Endodermal cell (in vitro differentiated cells): ENCODE measurements around the gene PTCRA. TPM values are rescaled to one million over a fixed set of nuclear protein-coding genes. Genes with fewer than 3 reads are reported as not detected.

Experiments
- DNase-seq: peaks from one replicate; pipeline ENCODE4 v3.0.0-alpha.2; 2017
- H3K27ac ChIP-seq: 2 replicates; pipeline ENCODE4 v1.5.1; 2013; ENCODE audit warnings: mild to moderate bottlenecking, low read depth, low read length, moderate library complexity
- H3K27me3 ChIP-seq: 2 replicates; pipeline ENCODE4 v1.6.1; 2013; ENCODE audit warnings: mild to moderate bottlenecking, low read length, moderate library complexity; ENCODE audit not compliant: insufficient read depth, control insufficient read depth, poor library complexity, severe bottlenecking
- H3K36me3 ChIP-seq: 2 replicates; pipeline ENCODE4 v1.7.0; 2013; ENCODE audit warnings: mild to moderate bottlenecking, low read length, moderate library complexity; ENCODE audit not compliant: control insufficient read depth, insufficient read depth
- H3K4me1 ChIP-seq: one replicate; pipeline ENCODE4 v1.7.0; 2013; ENCODE audit warnings: low read length; ENCODE audit not compliant: control insufficient read depth, insufficient read depth
- H3K4me3 ChIP-seq: 2 replicates; pipeline ENCODE4 v1.5.1; 2013; ENCODE audit warnings: mild to moderate bottlenecking, low read length, moderate library complexity
- H3K9ac ChIP-seq: 2 replicates; pipeline ENCODE4 v1.6.1; 2013; ENCODE audit warnings: mild to moderate bottlenecking, low read length, moderate library complexity; ENCODE audit not compliant: poor library complexity, severe bottlenecking; ENCODE audit errors: extremely low read depth
- H3K9me3 ChIP-seq: 2 replicates; pipeline ENCODE4 v1.6.1; 2013; ENCODE audit warnings: mild to moderate bottlenecking, low read length, moderate library complexity; ENCODE audit not compliant: control insufficient read depth
- H3K27ac Mint-ChIP-seq: 2 replicates; pipeline ENCODE4 v1.8.0; 2020; ENCODE audit warnings: mixed read lengths
- H3K27me3 Mint-ChIP-seq: 2 replicates; pipeline ENCODE4 v1.8.0; 2021; ENCODE audit warnings: mild to moderate bottlenecking, mixed read lengths; ENCODE audit not compliant: insufficient read depth
- H3K36me3 Mint-ChIP-seq: 2 replicates; pipeline ENCODE4 v1.8.0; 2020; ENCODE audit warnings: low read depth, mixed read lengths
- H3K4me1 Mint-ChIP-seq: 2 replicates; pipeline ENCODE4 v1.8.0; 2020; ENCODE audit warnings: mixed read lengths
- H3K4me3 Mint-ChIP-seq: 2 replicates; pipeline ENCODE4 v1.8.0; 2020; ENCODE audit warnings: mild to moderate bottlenecking, moderate library complexity, mixed read lengths
- H3K9me3 Mint-ChIP-seq: 2 replicates; pipeline ENCODE4 v1.8.0; 2020; ENCODE audit warnings: mild to moderate bottlenecking, mixed read lengths
- WGBS, 2 experiments: methylation state at CpG; one replicate each; pipeline versions ENCODE4 v1.1.5 to v1.1.7; 2013; ENCODE audit warnings: missing lambda C conversion rate in 2 of 2, mixed read lengths in 1 of 2; ENCODE audit not compliant: insufficient coverage in 1 of 2, insufficient read length in 1 of 2; 5-methylcytosine and 5-hydroxymethylcytosine counted together
- total RNA-seq, 2 donors: library from RNA; stranded (reverse); fragmentation: NEBNext Ultra II Directional in 1 of 2; extraction: Animal tissue kit (Norgen Biotek cat#: 25700) in 1 of 2; gene quantifications; 2 replicates in 1 of 2; 3 replicates in 1 of 2; pipeline ENCODE4 v1.2.1, GENCODE V29; 2021
- TF ChIP-seq, protein P1 (sequence below): fragments of 200-600 bp; sonication (generic); conservative IDR thresholded peaks from 2 replicates; pipeline ENCODE4 v1.5.0; 2021; ENCODE audit warnings: antibody characterized with exemption, mild to moderate bottlenecking

Gene PTCRA
- total RNA-seq, 2 donors from 2014 or later = not detected

DNA sequence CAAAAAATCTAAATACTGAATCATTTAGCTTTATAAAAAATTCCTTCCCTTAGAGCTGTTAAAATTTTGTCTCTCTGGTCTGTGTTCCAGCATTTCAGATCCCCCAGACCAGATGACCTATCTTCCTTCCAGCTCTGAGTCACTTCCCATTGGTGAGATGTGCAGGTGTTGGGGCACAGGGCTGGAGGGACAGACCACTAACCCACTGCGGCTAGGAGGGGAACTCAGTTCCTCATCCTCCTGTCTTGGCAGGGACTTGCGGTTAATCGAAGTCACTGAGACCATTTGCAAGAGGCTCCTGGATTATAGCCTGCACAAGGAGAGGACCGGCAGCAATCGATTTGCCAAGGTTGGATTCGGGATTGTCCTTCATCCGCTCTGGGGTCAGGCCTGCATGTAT, 19.5 kb downstream of the PTCRA start:
- Mint-ChIP-seq H3K27ac (no peak overlapping the region), H3K36me3 (peaks cover 60% of the 10 kb centered on the region), H3K4me1 (peaks cover 18% of the 10 kb centered on the region), H3K4me3 (no peak overlapping the region), H3K9me3 (no peaks in the 10 kb centered on the region), H3K27me3 (no peaks in the 10 kb centered on the region)
- Histone ChIP-seq H3K9me3 (no peaks in the 10 kb centered on the region), H3K9ac (no peak overlapping the region), H3K27me3 (no peaks in the 10 kb centered on the region), H3K27ac (no peak overlapping the region), H3K4me3 (no peak overlapping the region), H3K36me3 (peaks cover 62% of the 10 kb centered on the region), H3K4me1 (peaks cover 5% of the 10 kb centered on the region)
- TF ChIP-seq, protein P1, sequence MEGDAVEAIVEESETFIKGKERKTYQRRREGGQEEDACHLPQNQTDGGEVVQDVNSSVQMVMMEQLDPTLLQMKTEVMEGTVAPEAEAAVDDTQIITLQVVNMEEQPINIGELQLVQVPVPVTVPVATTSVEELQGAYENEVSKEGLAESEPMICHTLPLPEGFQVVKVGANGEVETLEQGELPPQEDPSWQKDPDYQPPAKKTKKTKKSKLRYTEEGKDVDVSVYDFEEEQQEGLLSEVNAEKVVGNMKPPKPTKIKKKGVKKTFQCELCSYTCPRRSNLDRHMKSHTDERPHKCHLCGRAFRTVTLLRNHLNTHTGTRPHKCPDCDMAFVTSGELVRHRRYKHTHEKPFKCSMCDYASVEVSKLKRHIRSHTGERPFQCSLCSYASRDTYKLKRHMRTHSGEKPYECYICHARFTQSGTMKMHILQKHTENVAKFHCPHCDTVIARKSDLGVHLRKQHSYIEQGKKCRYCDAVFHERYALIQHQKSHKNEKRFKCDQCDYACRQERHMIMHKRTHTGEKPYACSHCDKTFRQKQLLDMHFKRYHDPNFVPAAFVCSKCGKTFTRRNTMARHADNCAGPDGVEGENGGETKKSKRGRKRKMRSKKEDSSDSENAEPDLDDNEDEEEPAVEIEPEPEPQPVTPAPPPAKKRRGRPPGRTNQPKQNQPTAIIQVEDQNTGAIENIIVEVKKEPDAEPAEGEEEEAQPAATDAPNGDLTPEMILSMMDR = no peak
- no peak for DNase-seq
- WGBS, 2 experiments = 95 to 96% methylated on average over 7 of the region's 7 CpGs

DNA sequence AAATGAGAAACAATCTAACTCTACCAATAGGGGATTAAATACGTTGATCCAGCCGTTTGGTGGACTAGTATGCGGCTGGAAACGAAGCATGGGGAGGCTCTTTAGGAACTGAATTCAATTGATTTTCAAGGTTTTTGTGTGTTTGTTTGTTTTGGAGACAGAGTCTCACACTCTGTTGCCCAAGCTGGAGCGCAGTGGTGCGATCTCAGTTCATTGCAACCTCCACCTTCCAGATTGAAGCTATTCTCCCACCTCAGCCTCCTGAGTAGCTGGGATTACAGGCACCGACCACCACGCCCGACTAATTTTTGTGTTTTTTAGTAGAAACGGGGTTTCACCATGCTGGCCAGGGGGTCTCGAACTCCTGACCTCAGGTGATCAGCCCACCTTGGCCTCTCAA, 20.5 kb downstream of the PTCRA start:
- H3K9me3 Mint-ChIP-seq = no peaks in the 10 kb centered on the region
- H3K27ac Mint-ChIP-seq = no peak overlapping the region
- peaks cover 62% of the 10 kb centered on the region for H3K36me3 Mint-ChIP-seq
- Histone ChIP-seq H3K27me3 (no peaks in the 10 kb centered on the region), H3K27ac (no peak overlapping the region), H3K4me1 (peaks cover 5% of the 10 kb centered on the region), H3K9ac (no peak overlapping the region), H3K9me3 (no peaks in the 10 kb centered on the region), H3K36me3 (peaks cover 68% of the 10 kb centered on the region), H3K4me3 (no peak overlapping the region)
- no peak overlapping the region for H3K4me3 Mint-ChIP-seq
- no peaks in the 10 kb centered on the region for H3K27me3 Mint-ChIP-seq
- TF ChIP-seq, protein P1 = no peak
- H3K4me1 Mint-ChIP-seq = peaks cover 12% of the 10 kb centered on the region
- no peak for DNase-seq
- WGBS, 2 experiments = 95 to 96% methylated on average over 11 of the region's 11 CpGs

DNA sequence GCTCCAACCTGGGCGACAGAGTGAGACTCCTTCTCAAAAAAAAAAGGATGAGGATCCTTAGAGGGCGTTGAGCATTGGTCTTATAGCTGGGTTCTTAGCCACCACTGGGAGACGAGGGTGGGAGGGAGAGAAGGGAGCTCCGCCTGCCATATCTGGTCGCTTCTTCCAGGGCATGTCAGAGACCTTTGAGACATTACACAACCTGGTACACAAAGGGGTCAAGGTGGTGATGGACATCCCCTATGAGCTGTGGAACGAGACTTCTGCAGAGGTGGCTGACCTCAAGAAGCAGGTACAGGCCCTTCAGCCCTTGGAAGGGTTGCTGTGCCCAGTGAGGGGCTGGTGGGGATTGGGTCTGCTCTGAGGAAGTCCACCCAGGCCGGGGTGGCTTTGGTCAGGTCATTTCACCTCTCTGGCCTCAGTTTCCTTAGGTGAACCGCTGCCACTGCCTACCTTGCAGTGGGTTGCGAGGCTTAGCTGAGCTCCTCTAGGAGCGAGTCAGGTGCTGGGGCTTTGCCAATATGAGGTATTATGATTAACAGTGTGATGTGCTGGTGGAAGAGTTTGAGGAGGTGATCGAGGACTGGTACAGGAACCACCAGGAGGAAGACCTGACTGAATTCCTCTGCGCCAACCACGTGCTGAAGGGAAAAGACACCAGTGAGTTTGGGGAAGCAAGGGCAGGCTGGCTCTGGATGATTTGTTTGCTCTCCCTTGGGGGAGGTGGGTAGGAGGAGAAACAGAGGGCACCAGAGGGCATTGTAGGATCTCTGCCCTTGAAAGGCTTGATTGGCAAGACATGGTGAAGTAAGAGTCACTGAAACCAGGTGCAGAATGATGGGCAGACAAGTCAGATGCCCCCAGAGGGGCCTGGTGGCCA, 21.9 kb downstream of the PTCRA start:
- H3K36me3 ChIP-seq = peaks cover 67% of the 10 kb centered on the region
- peaks cover 61% of the 10 kb centered on the region for H3K36me3 Mint-ChIP-seq
- no peak overlapping the region for H3K27ac Mint-ChIP-seq
- H3K9me3 ChIP-seq = no peaks in the 10 kb centered on the region
- WGBS, 2 experiments = 92 to 97% methylated on average over 5 to 13 of the region's 13 CpGs
- H3K9ac ChIP-seq = no peak overlapping the region
- no peak for DNase-seq
- no peaks in the 10 kb centered on the region for H3K27me3 Mint-ChIP-seq
- H3K27ac ChIP-seq = no peak overlapping the region
- H3K4me3 ChIP-seq = no peak overlapping the region
- peaks cover 6% of the 10 kb centered on the region for H3K4me1 Mint-ChIP-seq
- H3K27me3 ChIP-seq = no peaks in the 10 kb centered on the region
- H3K4me3 Mint-ChIP-seq = no peak overlapping the region
- peaks cover 5% of the 10 kb centered on the region for H3K4me1 ChIP-seq
- no peaks in the 10 kb centered on the region for H3K9me3 Mint-ChIP-seq
- TF ChIP-seq, protein P1 = no peak
